Mammary epithelial cell (primary cell): Measurements from ENCODE around the gene ZNFX1.

Source experiments
- EZH2 ChIP-seq: IDR thresholded peaks from 2 replicates; pipeline ENCODE4 v1.6.1; 2012; ENCODE audit warnings: low read length, inconsistent platforms, borderline replicate concordance
- TF ChIP-seq, protein P1 (sequence below), 2 donors: IDR thresholded peaks in 1 of 2; conservative IDR thresholded peaks in 1 of 2; 2 replicates each; pipeline ENCODE4 v1.5.1; 2011 to 2012; ENCODE audit warnings: inconsistent platforms in 2 of 2, low read length in 2 of 2, mild to moderate bottlenecking in 2 of 2, control low read depth in 1 of 2, low read depth in 1 of 2; ENCODE audit not compliant: insufficient read depth in 1 of 2; ENCODE audit errors: extremely low read depth in 1 of 2

DNA sequence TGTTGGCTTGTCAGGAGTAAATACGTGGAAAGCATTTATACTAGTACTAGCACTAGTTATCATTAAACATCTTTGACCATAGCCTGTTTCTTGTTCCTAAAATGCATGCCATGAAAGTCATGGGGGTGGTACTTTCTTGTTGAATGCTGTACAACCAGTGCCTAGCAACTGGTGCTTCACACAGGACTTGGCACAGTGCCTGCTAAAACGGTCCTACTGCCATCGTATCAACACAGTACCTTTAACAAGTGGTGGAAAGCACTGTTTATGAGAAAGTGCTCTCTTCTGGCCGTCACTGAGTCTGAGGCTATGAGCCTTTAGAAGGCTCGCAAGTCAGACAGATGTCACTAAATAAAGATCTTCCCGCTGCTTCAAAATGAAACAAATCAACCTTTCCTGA lies 21.6 kb downstream of the ZNFX1 start:
- TF ChIP-seq, protein P1, sequence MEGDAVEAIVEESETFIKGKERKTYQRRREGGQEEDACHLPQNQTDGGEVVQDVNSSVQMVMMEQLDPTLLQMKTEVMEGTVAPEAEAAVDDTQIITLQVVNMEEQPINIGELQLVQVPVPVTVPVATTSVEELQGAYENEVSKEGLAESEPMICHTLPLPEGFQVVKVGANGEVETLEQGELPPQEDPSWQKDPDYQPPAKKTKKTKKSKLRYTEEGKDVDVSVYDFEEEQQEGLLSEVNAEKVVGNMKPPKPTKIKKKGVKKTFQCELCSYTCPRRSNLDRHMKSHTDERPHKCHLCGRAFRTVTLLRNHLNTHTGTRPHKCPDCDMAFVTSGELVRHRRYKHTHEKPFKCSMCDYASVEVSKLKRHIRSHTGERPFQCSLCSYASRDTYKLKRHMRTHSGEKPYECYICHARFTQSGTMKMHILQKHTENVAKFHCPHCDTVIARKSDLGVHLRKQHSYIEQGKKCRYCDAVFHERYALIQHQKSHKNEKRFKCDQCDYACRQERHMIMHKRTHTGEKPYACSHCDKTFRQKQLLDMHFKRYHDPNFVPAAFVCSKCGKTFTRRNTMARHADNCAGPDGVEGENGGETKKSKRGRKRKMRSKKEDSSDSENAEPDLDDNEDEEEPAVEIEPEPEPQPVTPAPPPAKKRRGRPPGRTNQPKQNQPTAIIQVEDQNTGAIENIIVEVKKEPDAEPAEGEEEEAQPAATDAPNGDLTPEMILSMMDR (conservative IDR thresholded peaks at IDR 0.05 in 1 of 2, IDR thresholded peaks at IDR 0.05 in 1 of 2; ENCODE audit: extremely low read depth in 1 of 2, insufficient read depth in 1 of 2, low read depth in 1 of 2, low read length in 2 of 2): no peak
- no peak for TF ChIP-seq EZH2
